ENCODE data around the gene WWC1.

WWC1 gene

GRCh38 chr5:168366116-168366515 is 74.7 kb downstream of the WWC1 start:
- H3K4me3 ChIP-seq (replicated peaks; ENCODE audit: low read depth, low read length), result no peak overlapping the region
- peak; percentile 79 for DNase-seq (ENCODE audit: low read depth)
- no peak for TF ChIP-seq CTCF (IDR thresholded peaks at IDR 0.05; ENCODE audit: low read length, missing control alignments)

GRCh38 chr5:168368854-168369253 is 77.4 kb downstream of the WWC1 start:
- TF ChIP-seq CTCF (IDR thresholded peaks at IDR 0.05; ENCODE audit: low read length, missing control alignments), result no peak
- H3K4me3 ChIP-seq (replicated peaks; ENCODE audit: low read depth, low read length), result no peak overlapping the region
- no peak for DNase-seq (ENCODE audit: low read depth)

- no peak overlapping the region for H3K4me3 ChIP-seq (replicated peaks; ENCODE audit: low read depth, low read length)
- no peak for DNase-seq (ENCODE audit: low read depth)
- no peak for TF ChIP-seq CTCF (IDR thresholded peaks at IDR 0.05; ENCODE audit: low read length, missing control alignments)
These were observed 79.4 kb downstream of the WWC1 start for GRCh38 chr5:168370831-168371230.

- DNase-seq (ENCODE audit: low read depth), result no peak
- H3K4me3 ChIP-seq (replicated peaks; ENCODE audit: low read depth, low read length), result no peak overlapping the region
- no peak for TF ChIP-seq CTCF (IDR thresholded peaks at IDR 0.05; ENCODE audit: low read length, missing control alignments)
These were observed 81.0 kb downstream of the WWC1 start for GRCh38 chr5:168372356-168372946.

- TF ChIP-seq CTCF (IDR thresholded peaks at IDR 0.05; ENCODE audit: low read length, missing control alignments), result no peak
These were observed 83.1 kb downstream of the WWC1 start for GRCh38 chr5:168374532-168374931.

GRCh38 chr5:168375214-168375613 is 83.8 kb downstream of the WWC1 start:
- DNase-seq (ENCODE audit: low read depth), result no peak
- no peak overlapping the region for H3K4me3 ChIP-seq (replicated peaks; ENCODE audit: low read depth, low read length)
- no peak for TF ChIP-seq CTCF (IDR thresholded peaks at IDR 0.05; ENCODE audit: low read length, missing control alignments)

More at GRCh38 chr5:168374532-168374931, 83.1 kb downstream of the WWC1 start:
- no peak overlapping the region for H3K4me3 ChIP-seq (replicated peaks; ENCODE audit: low read depth, low read length)
- no peak for DNase-seq (ENCODE audit: low read depth)

- H3K4me3 ChIP-seq (replicated peaks; ENCODE audit: low read depth, low read length), result no peak overlapping the region
- DNase-seq (ENCODE audit: low read depth), result no peak
- TF ChIP-seq CTCF (IDR thresholded peaks at IDR 0.05; ENCODE audit: low read length, missing control alignments), result no peak
These were observed 86.1 kb downstream of the WWC1 start for GRCh38 chr5:168377525-168377924.
